ENCODE data around the gene RHOBTB1. TPM values are rescaled to one million over a fixed set of nuclear protein-coding genes. Genes with fewer than 3 reads are reported as not detected.

RHOBTB1 gene
- total and polyA plus RNA-seq, 2 donors from 2014 or later = 14.6 to 34.5 TPM

DNA sequence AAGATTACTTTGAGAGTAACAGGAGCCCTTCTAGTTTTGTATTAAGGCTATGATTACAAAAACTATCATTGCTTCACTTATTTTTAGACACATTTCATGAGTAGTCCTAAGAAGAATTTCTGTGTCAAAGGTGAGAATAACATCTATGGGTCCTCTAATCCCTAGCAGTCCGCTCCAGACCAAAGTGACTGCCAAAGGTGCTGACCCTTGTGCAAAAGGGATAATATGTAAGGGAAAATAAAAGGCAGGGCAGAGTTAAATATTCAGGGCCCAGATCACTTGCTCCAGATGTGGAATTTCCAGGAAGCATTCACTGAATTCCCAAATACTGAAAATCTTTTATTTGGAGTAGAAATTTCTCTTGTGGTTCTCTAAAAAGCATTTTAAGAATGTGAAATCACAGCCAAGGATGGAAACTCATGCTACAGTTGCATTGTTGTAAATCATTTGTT is 29.3 kb downstream of the RHOBTB1 start:
- Histone ChIP-seq H3K27me3 (ENCODE audit: control insufficient read depth, insufficient read depth, low read length) (no peaks in the 10 kb centered on the region), H3K36me3 (ENCODE audit: control insufficient read depth in 2 of 3, insufficient read depth in 3 of 3, low read length in 3 of 3) (peaks cover 2 to 16% (median 2%) of the 10 kb centered on the region in 3 donors), H3K9me3 (ENCODE audit: control insufficient read depth in 2 of 3, insufficient read depth in 1 of 3, low read length in 3 of 3) (no peaks in the 10 kb centered on the region), H3K4me1 (ENCODE audit: control insufficient read depth in 2 of 3, insufficient read depth in 2 of 3, low read depth in 1 of 3, low read length in 3 of 3) (peaks cover 0 to 6% (median 0%) of the 10 kb centered on the region in 3 donors), H3K4me3 (ENCODE audit: low read length in 3 of 3) (no peak overlapping the region), H3K27ac (ENCODE audit: low read depth in 2 of 2, low read length in 2 of 2) (no peak overlapping the region), H3K9ac (ENCODE audit: low read length in 3 of 3) (no peak overlapping the region)
- DNase-seq = peak in 2 of 5 donors; percentile 53 to 63
- peak; percentile 25 for FAIRE-seq
- intact Hi-C loops (cut with DNase I) = no loop called here
- TF ChIP-seq, protein P1, sequence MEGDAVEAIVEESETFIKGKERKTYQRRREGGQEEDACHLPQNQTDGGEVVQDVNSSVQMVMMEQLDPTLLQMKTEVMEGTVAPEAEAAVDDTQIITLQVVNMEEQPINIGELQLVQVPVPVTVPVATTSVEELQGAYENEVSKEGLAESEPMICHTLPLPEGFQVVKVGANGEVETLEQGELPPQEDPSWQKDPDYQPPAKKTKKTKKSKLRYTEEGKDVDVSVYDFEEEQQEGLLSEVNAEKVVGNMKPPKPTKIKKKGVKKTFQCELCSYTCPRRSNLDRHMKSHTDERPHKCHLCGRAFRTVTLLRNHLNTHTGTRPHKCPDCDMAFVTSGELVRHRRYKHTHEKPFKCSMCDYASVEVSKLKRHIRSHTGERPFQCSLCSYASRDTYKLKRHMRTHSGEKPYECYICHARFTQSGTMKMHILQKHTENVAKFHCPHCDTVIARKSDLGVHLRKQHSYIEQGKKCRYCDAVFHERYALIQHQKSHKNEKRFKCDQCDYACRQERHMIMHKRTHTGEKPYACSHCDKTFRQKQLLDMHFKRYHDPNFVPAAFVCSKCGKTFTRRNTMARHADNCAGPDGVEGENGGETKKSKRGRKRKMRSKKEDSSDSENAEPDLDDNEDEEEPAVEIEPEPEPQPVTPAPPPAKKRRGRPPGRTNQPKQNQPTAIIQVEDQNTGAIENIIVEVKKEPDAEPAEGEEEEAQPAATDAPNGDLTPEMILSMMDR (IDR thresholded peaks at IDR 0.05; ENCODE audit: borderline replicate concordance, extremely low read depth, insufficient read depth) = no peak

DNA sequence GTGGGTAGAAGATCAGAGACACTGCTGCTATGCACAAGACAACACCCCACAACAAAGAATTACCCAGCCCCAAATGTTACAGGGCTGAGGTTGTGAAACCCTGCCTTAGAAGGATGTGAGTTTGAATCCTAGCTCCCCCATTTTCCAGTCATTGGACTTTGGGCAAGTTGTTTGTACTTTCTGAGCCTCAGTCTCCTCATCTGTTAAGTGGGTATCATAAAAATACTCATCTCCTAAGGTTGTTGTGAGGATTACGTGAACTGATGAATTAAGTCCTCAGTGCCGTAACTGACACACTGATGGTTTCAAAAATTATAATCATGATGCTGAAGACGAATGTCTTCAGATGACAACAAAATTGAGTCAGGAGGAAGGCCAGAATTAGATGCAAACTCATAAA is 30.3 kb downstream of the RHOBTB1 start:
- Histone ChIP-seq H3K27me3 (ENCODE audit: control insufficient read depth, insufficient read depth, low read length) (no peaks in the 10 kb centered on the region), H3K9me3 (ENCODE audit: control insufficient read depth in 2 of 3, insufficient read depth in 1 of 3, low read length in 3 of 3) (no peaks in the 10 kb centered on the region), H3K4me3 (ENCODE audit: low read length in 3 of 3) (no peak overlapping the region), H3K9ac (ENCODE audit: low read length in 3 of 3) (no peak overlapping the region), H3K27ac (ENCODE audit: low read depth in 2 of 2, low read length in 2 of 2) (no peak overlapping the region), H3K36me3 (ENCODE audit: control insufficient read depth in 2 of 3, insufficient read depth in 3 of 3, low read length in 3 of 3) (peaks cover 2 to 16% (median 2%) of the 10 kb centered on the region in 3 donors), H3K4me1 (ENCODE audit: control insufficient read depth in 2 of 3, insufficient read depth in 2 of 3, low read depth in 1 of 3, low read length in 3 of 3) (peaks cover 0 to 7% (median 0%) of the 10 kb centered on the region in 3 donors)
- no peak for FAIRE-seq
- TF ChIP-seq, protein P1 (IDR thresholded peaks at IDR 0.05; ENCODE audit: borderline replicate concordance, extremely low read depth, insufficient read depth) = no peak
- intact Hi-C loops (cut with DNase I) = no loop called here
- DNase-seq = no peak

DNA sequence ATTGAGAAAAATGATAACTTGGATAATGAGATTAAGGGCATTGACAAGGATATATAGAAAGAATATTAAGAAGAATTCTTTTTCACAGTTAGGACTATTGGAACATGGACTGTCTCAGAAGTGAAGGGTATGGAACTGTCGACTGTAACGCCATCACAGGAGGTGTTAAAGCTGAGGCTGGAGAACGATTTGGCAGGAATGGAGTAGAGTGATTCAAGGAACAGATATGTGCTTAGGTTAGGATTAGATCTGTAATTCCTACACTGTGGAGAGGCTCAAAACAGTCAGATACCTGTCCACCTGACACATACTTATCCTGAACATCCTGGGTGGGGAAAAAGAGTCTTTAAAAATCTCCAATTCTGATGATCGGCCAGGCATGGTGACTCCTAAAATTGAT is 30.9 kb downstream of the RHOBTB1 start:
- Histone ChIP-seq H3K27ac (ENCODE audit: low read depth in 2 of 2, low read length in 2 of 2) (no peak overlapping the region), H3K4me3 (ENCODE audit: low read length in 3 of 3) (no peak overlapping the region), H3K27me3 (ENCODE audit: control insufficient read depth, insufficient read depth, low read length) (no peaks in the 10 kb centered on the region), H3K36me3 (ENCODE audit: control insufficient read depth in 2 of 3, insufficient read depth in 3 of 3, low read length in 3 of 3) (peaks cover 2 to 16% (median 2%) of the 10 kb centered on the region in 3 donors), H3K4me1 (ENCODE audit: control insufficient read depth in 2 of 3, insufficient read depth in 2 of 3, low read depth in 1 of 3, low read length in 3 of 3) (peaks cover 0 to 8% (median under 1%) of the 10 kb centered on the region in 3 donors), H3K9me3 (ENCODE audit: control insufficient read depth in 2 of 3, insufficient read depth in 1 of 3, low read length in 3 of 3) (no peaks in the 10 kb centered on the region), H3K9ac (ENCODE audit: low read length in 3 of 3) (no peak overlapping the region)
- FAIRE-seq (no peak), DNase-seq (no peak)
- TF ChIP-seq, protein P1 (IDR thresholded peaks at IDR 0.05; ENCODE audit: borderline replicate concordance, extremely low read depth, insufficient read depth) = no peak
- intact Hi-C loops (cut with DNase I) = no loop called here

DNA sequence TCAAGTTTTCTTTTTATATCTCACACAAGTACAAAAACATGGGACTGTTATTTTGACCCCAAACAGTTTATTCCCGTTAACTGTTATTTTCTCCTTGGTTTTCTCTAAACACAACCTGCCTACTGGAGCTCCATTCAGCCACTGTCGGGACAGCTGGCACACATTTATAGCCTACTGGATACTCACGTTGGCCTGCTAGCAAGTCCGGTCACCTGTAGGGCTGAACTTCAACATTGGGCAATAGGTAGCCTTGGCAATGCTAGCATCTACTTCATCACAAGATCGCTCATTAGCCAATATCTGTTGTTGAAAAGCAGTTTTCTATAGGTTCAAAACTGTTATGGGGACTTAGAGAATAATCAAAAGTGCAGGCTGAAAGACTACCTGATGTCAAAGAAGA is 32.3 kb downstream of the RHOBTB1 start:
- H3K27me3 ChIP-seq (ENCODE audit: control insufficient read depth, insufficient read depth, low read length) = no peaks in the 10 kb centered on the region
- H3K27ac ChIP-seq (ENCODE audit: low read depth in 2 of 2, low read length in 2 of 2) = no peak overlapping the region
- H3K9me3 ChIP-seq (ENCODE audit: control insufficient read depth in 2 of 3, insufficient read depth in 1 of 3, low read length in 3 of 3) = no peaks in the 10 kb centered on the region
- H3K4me3 ChIP-seq (ENCODE audit: low read length in 3 of 3) = no peak overlapping the region
- H3K4me1 ChIP-seq (ENCODE audit: control insufficient read depth in 2 of 3, insufficient read depth in 2 of 3, low read depth in 1 of 3, low read length in 3 of 3) = peaks cover 0 to 11% (median 8%) of the 10 kb centered on the region in 3 donors
- H3K9ac ChIP-seq (ENCODE audit: low read length in 3 of 3) = no peak overlapping the region
- intact Hi-C loops (cut with DNase I) = no loop called here
- H3K36me3 ChIP-seq (ENCODE audit: control insufficient read depth in 2 of 3, insufficient read depth in 3 of 3, low read length in 3 of 3) = peaks cover 2 to 16% (median 2%) of the 10 kb centered on the region in 3 donors
- TF ChIP-seq, protein P1 (IDR thresholded peaks at IDR 0.05; ENCODE audit: borderline replicate concordance, extremely low read depth, insufficient read depth) = no peak
- no peak for DNase-seq
- FAIRE-seq = no peak

All from kidney (tissue), 14 donors.